ENCODE measurements around the gene ARHGEF11. TPM values are rescaled to one million over a fixed set of nuclear protein-coding genes. Genes with fewer than 3 reads are reported as not detected.

ARHGEF11 gene
- total RNA-seq, 1 donor from 2014 or later: 12.4 TPM

GRCh38 chr1:157085421-157085820, 39.9 kb upstream of the ARHGEF11 start:
- Histone ChIP-seq H3K27me3 (ENCODE audit: control insufficient read depth, insufficient read depth, low read length) (no peaks in the 10 kb centered on the region), H3K36me3 (ENCODE audit: control insufficient read depth, insufficient read depth, low read length) (no peaks in the 10 kb centered on the region), H3K4me3 (ENCODE audit: low read depth, low read length) (no peak overlapping the region)
- FAIRE-seq (no peak), DNase-seq (ENCODE audit: low read depth) (no peak)
- TF ChIP-seq CTCF (IDR thresholded peaks at IDR 0.05; ENCODE audit: insufficient read depth, low read length, severe bottlenecking): no peak

- Histone ChIP-seq H3K27me3 (ENCODE audit: control insufficient read depth, insufficient read depth, low read length) (no peaks in the 10 kb centered on the region), H3K36me3 (ENCODE audit: control insufficient read depth, insufficient read depth, low read length) (no peaks in the 10 kb centered on the region), H3K4me3 (ENCODE audit: low read depth, low read length) (no peak overlapping the region)
- no peak for FAIRE-seq
- no peak for TF ChIP-seq CTCF (IDR thresholded peaks at IDR 0.05; ENCODE audit: insufficient read depth, low read length, severe bottlenecking)
- no peak for DNase-seq (ENCODE audit: low read depth)
Measured at GRCh38 chr1:157084720-157085119, 39.2 kb upstream of the ARHGEF11 start.

GRCh38 chr1:157081707-157082106, 36.2 kb upstream of the ARHGEF11 start:
- DNase-seq (ENCODE audit: low read depth): no peak
- no peaks in the 10 kb centered on the region for H3K27me3 ChIP-seq (ENCODE audit: control insufficient read depth, insufficient read depth, low read length)
- TF ChIP-seq CTCF (IDR thresholded peaks at IDR 0.05; ENCODE audit: insufficient read depth, low read length, severe bottlenecking): no peak
- H3K36me3 ChIP-seq (ENCODE audit: control insufficient read depth, insufficient read depth, low read length): no peaks in the 10 kb centered on the region
- H3K4me3 ChIP-seq (ENCODE audit: low read depth, low read length): no peak overlapping the region
- no peak for FAIRE-seq

GRCh38 chr1:157080714-157081113, 35.2 kb upstream of the ARHGEF11 start:
- no peak for TF ChIP-seq CTCF (IDR thresholded peaks at IDR 0.05; ENCODE audit: insufficient read depth, low read length, severe bottlenecking)
- Histone ChIP-seq H3K27me3 (ENCODE audit: control insufficient read depth, insufficient read depth, low read length) (no peaks in the 10 kb centered on the region), H3K4me3 (ENCODE audit: low read depth, low read length) (no peak overlapping the region), H3K36me3 (ENCODE audit: control insufficient read depth, insufficient read depth, low read length) (no peaks in the 10 kb centered on the region)
- no peak for DNase-seq (ENCODE audit: low read depth)
- FAIRE-seq: no peak

DNA sequence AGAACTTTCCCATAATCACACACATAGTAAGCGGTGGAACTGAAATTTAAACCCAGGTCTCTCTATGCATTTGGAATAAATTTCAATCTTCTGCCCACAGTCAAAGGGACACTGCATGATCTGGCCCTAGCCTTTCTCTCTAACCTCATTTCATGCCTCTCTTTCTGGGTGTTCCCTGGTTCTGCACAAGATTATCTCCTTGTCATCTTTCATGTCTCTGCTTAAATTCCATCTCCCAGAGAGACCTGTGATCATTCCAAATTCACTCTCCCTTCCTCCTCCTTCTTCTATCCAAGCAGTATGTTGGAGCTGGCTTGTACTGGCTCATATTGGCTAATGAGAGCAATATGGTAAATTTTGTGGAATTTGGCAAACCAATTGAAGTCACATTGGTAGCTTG, 31.9 kb upstream of the ARHGEF11 start:
- Histone ChIP-seq H3K4me3 (ENCODE audit: low read depth, low read length) (no peak overlapping the region), H3K27me3 (ENCODE audit: control insufficient read depth, insufficient read depth, low read length) (no peaks in the 10 kb centered on the region), H3K36me3 (ENCODE audit: control insufficient read depth, insufficient read depth, low read length) (no peaks in the 10 kb centered on the region)
- no peak for TF ChIP-seq CTCF (IDR thresholded peaks at IDR 0.05; ENCODE audit: insufficient read depth, low read length, severe bottlenecking)
- DNase-seq (ENCODE audit: low read depth): no peak
- no peak for FAIRE-seq

GRCh38 chr1:157073944-157074685, 28.6 kb upstream of the ARHGEF11 start:
- no peaks in the 10 kb centered on the region for H3K36me3 ChIP-seq (ENCODE audit: control insufficient read depth, insufficient read depth, low read length)
- no peaks in the 10 kb centered on the region for H3K27me3 ChIP-seq (ENCODE audit: control insufficient read depth, insufficient read depth, low read length)
- no peak for FAIRE-seq
- peak; percentile 69 for DNase-seq (ENCODE audit: low read depth)
- TF ChIP-seq CTCF (IDR thresholded peaks at IDR 0.05; ENCODE audit: insufficient read depth, low read length, severe bottlenecking): peak; percentile 79
- no peak overlapping the region for H3K4me3 ChIP-seq (ENCODE audit: low read depth, low read length)
